ACC112 (cell line): ENCODE data around the gene ACTRT2.

Experiments
- H2AFZ ChIP-seq: fragments of 200-600 bp; sonication (generic); one replicate; pipeline ENCODE4 v1.6.0; 2017; ENCODE audit warnings: antibody characterized with exemption, low read length; ENCODE audit not compliant: unreplicated experiment
- H3K27ac ChIP-seq: fragments of 200-600 bp; sonication (generic); 2 replicates; pipeline ENCODE4 v1.5.1; 2014; ENCODE audit warnings: low read depth, mild to moderate bottlenecking, antibody characterized with exemption, low read length, moderate library complexity
- H3K27me3 ChIP-seq: fragments of 200-600 bp; sonication (generic); 2 replicates; pipeline ENCODE4 v1.6.1; 2014; ENCODE audit warnings: mild to moderate bottlenecking, antibody characterized with exemption, low read length, moderate library complexity, mixed read lengths; ENCODE audit not compliant: insufficient read depth
- H3K36me3 ChIP-seq: fragments of 200-600 bp; sonication (generic); 2 replicates; pipeline ENCODE4 v1.6.1; 2016; ENCODE audit warnings: mild to moderate bottlenecking, antibody characterized with exemption, low read length, moderate library complexity, mixed read lengths; ENCODE audit not compliant: insufficient read depth
- H3K4me1 ChIP-seq: fragments of 200-600 bp; sonication (generic); one replicate; pipeline ENCODE4 v1.6.1; 2016; ENCODE audit warnings: low read length, mixed read lengths; ENCODE audit not compliant: insufficient read depth, unreplicated experiment, control insufficient read depth
- H3K4me3 ChIP-seq: fragments of 200-600 bp; sonication (generic); 2 replicates; pipeline ENCODE4 v1.5.1; 2014; ENCODE audit warnings: mild to moderate bottlenecking, low read depth, low read length
- H3K79me2 ChIP-seq: fragments of 200-600 bp; sonication (generic); one replicate; pipeline ENCODE4 v1.6.0; 2016; ENCODE audit warnings: low read length; ENCODE audit not compliant: control insufficient read depth, unreplicated experiment, insufficient read depth

Gene ACTRT2

DNA sequence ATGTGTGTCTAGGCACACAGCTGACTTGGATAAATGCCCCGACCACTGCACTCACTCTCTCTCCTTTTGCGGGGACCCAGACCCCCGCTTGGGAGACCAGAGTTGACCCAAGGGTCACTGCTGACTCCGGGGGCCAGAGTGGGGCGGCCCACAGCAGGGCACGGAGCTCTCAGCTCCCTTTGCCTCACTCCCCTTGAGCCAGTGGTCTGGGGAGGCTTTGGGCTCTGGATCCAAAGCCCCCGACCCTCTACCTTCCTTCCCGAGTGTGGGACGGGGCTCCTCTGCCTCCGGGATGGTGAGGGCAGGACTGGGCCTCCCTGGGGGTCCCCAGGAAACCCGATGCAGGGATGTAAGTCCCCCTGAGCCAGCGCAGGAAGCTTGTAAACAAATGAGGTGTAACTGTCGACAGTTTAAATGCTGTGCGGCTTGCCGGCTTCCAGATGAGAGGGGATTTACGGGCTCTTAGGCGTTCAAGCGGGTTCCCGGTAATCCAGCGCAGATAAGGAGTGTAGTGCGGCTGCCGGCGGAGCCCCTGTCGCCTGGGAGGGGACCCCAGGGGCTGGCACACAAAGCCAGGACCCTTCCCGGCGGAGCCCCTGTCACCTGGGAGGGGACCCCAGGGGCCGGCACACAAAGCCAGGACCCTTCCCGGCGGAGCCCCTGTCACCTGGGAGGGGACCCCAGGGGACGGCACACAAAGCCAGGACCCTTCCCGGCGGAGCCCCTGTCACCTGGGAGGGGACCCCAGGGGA is 7.4 kb downstream of the ACTRT2 start:
- Histone ChIP-seq H3K4me1 (no peaks in the 10 kb centered on the region), H2AFZ (no peak overlapping the region), H3K4me3 (no peak overlapping the region), H3K27me3 (peaks cover 2% of the 10 kb centered on the region; the same call in 1 of the 2 replicates), H3K27ac (no peak overlapping the region), H3K79me2 (no peaks in the 10 kb centered on the region), H3K36me3 (no peaks in the 10 kb centered on the region)

DNA sequence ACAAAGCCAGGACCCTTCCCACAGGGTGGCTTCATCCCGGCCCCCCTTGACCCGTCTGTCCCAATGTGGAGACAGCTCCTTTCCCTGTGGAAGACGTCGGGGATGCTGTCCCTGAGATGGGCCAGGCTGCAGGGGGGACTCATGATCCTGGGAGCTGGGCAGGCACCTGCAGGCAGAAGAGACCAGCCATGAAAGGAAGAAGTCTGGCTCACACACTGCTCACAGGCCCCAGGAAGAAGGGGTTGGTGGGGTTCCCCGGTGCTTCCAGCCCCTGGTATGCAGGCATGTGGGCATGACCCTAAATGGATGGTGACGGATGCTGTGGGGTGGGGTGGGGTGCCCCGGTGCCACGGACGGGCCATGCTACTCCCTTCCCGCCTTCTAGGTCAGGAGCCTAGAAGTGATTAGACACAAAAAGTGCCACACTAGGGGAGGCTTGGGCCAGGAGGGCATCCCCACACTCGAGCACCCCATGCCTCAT is 8.3 kb downstream of the ACTRT2 start:
- Histone ChIP-seq H3K27ac (no peak overlapping the region), H3K27me3 (peaks cover 5% of the 10 kb centered on the region; the same call in 1 of the 2 replicates), H3K36me3 (no peaks in the 10 kb centered on the region), H3K79me2 (no peaks in the 10 kb centered on the region), H3K4me1 (no peaks in the 10 kb centered on the region), H2AFZ (no peak overlapping the region), H3K4me3 (no peak overlapping the region)

DNA sequence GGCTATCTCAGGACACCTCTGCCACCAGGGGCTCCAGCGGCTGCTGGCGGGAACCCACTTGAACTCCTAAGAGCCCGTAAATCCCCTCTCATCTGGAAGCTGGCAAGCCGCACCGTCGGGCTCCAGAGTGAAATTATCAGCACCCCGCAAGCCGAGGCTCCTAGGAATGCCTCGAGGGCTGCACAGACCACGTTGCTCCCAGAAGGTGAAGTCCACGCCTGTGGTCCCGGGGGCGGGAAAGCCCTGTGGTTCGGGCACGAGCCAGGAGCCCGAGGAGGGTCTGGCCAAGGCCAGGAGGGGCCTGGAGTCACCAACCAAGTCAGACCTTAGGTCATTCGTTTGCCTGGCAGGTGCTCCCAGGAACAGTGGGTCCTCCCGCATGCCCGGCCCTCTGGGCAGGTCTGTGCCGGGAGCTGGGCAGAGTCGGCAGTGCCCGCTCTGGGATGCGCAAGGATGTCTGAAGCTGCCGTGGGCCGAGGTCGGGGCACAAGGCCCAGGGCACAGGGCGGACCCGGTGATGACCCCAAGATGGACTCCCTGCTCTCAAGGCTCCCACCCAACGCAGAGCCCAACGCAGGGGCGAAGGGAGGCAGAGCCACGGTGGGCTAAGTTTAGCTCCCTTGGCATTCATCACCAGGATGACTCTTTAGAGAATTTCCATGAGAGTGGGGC is 8.9 kb downstream of the ACTRT2 start:
- no peaks in the 10 kb centered on the region for H3K36me3 ChIP-seq
- H3K27me3 ChIP-seq = peaks cover 5% of the 10 kb centered on the region; the same call in 1 of the 2 replicates
- H3K79me2 ChIP-seq = no peaks in the 10 kb centered on the region
- no peak overlapping the region for H2AFZ ChIP-seq
- H3K4me3 ChIP-seq = no peak overlapping the region
- H3K27ac ChIP-seq = no peak overlapping the region
- H3K4me1 ChIP-seq = no peaks in the 10 kb centered on the region

DNA sequence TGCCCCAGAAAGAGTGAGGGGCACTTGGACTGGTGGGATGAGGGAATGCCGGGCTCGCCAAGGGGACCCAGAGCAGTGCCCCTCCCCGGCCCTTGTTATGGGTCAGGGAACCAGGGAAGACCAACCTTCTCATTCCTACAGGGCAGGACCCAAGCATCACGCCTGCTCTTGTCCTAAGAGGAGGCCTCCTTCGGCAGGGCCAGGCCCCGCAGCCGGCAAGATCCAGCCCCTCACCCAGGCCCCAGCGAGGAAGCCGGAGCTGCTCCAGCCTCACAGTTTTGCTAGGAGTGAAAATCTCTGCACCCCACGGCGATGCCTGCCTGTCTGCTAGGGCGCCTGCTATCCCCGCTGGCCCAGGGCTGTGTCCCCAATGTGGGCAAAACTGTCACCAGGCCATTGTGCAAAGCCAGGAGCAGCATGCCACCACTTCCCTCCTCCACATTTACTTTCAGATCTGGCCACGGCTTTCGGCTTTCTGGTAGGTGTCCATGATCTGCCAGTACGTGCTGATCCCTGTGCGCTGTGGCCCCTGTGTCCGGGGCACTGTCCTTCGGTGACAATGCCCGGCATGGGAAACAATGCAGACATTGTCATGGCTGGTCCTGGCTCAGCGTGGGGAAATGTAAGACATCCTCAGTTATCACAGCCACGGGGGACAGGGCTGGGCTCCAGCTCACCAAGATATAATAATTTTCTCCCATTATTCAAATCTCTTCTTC is 9.6 kb downstream of the ACTRT2 start:
- Histone ChIP-seq H3K4me3 (no peak overlapping the region), H3K79me2 (no peaks in the 10 kb centered on the region), H3K4me1 (no peaks in the 10 kb centered on the region), H2AFZ (no peak overlapping the region), H3K36me3 (no peaks in the 10 kb centered on the region), H3K27ac (no peak overlapping the region), H3K27me3 (peaks cover 5% of the 10 kb centered on the region; the same call in 1 of the 2 replicates)

DNA sequence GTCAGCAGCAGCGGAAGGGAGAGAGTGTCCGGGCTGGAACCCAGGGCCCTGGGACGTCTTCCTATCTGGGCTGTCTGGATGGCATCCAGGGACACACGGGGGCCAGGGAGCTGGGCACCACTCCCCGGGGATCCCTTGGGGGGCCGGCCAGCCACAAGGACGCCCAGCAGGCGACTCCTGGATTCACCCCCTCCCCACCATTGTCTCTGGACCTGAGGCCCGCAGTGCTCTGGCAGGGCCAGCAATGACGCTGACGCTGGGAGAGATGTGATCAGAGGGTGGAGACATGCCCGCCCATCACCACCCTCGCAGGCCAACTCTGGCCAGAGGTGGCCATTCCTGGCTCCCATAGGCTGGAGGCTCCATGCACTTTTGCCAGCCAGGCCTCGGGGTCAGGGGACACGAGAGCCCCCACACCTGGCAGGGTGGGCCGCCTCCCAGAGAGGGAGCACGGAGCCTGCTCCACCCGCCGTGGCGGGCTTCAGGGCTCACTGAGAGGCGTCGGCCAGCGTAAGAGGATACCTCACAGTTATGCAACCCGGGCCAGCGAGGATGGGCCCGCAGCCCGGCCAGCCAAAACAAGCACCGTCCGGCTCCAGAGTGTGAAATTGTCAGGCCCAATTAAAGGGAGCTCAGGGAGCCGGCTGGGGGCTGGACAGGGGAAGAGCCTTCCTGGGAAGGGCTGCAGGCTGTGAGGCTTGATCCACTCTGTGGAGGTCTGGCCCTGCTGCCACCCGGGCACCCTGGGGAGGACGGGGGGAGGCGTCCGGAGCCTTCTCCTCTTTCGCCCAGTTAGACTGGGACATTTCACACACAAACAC is 10.3 kb downstream of the ACTRT2 start:
- Histone ChIP-seq H3K4me3 (no peak overlapping the region), H3K36me3 (no peaks in the 10 kb centered on the region), H3K27me3 (peaks cover 5% of the 10 kb centered on the region; the same call in 1 of the 2 replicates), H3K4me1 (no peaks in the 10 kb centered on the region), H3K27ac (no peak overlapping the region), H2AFZ (no peak overlapping the region), H3K79me2 (no peaks in the 10 kb centered on the region)

DNA sequence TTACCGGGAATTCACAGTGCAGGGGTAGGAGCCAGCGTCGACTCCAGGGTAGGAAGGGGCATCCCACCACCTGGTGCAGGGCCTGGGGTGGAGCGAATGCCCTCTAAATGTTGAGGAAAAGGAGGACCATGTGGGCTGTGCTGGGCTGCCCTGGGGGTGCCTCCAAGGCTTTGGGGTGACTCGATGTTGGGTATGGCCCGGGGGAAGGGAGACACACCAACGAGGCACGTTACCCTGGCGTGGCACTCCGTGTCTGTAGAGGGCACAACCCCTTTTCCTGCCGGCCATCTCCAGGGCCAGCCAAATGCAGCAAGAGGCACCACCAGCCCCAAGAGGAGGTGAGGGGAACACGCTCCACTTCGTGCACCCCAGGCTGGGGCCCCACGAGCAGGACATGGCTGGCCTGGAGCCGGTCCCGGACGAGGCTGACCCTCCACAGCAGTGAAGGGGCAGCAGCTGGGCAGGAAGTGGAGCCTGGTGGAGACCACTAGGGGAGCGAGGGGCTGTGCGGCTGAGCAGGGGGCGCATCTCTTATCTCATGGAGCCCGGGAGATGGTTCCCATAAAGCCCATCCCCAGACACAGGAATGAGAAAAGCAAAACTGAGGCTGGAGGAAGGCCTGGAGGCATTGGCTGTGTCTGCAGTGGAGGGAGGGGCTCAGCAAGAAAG is 11.2 kb downstream of the ACTRT2 start:
- no peaks in the 10 kb centered on the region for H3K36me3 ChIP-seq
- H3K4me3 ChIP-seq = no peak overlapping the region
- no peaks in the 10 kb centered on the region for H3K4me1 ChIP-seq
- H3K27me3 ChIP-seq = peaks cover 5% of the 10 kb centered on the region; the same call in 1 of the 2 replicates
- no peak overlapping the region for H3K27ac ChIP-seq
- no peak overlapping the region for H2AFZ ChIP-seq
- H3K79me2 ChIP-seq = no peaks in the 10 kb centered on the region

DNA sequence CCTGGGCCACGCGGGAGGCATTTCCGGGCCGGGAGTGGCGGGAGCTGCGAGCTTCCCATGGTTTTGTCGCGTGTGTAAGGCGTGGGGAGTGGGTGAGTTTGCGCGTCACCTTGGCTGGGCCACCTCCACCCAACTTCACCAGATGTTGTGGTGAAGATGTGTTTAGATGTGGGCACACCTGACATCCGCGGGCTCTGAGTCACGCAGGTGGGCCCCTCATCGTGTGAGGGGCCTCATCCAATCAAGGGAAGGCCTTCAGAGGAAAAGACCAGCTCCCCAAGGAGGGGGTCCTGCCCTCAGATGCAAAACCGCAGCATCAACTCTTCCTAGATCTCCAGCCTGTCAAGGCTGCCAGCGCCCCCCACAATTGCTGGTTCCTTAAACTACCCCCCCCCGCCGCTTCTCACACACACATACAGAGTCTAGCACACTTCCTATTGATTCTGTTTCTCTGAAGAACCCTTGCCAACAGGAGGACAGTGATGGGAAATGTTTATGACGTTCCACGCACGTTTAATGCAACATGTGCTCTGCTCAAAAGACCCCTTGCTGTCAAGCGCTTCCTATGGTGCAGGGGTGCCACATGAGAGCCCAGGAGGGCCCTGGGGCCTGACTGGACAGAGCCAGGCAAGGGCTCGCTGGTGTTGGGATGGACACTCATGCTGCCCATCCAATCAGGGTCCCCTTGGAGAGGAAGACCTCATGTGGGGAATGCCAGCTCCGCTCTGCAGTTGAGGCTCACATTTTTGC is 11.9 kb downstream of the ACTRT2 start:
- Histone ChIP-seq H3K4me3 (no peak overlapping the region), H3K27ac (no peak overlapping the region), H2AFZ (no peak overlapping the region), H3K27me3 (peaks cover 5% of the 10 kb centered on the region; the same call in 1 of the 2 replicates), H3K79me2 (no peaks in the 10 kb centered on the region), H3K4me1 (no peaks in the 10 kb centered on the region), H3K36me3 (no peaks in the 10 kb centered on the region)

DNA sequence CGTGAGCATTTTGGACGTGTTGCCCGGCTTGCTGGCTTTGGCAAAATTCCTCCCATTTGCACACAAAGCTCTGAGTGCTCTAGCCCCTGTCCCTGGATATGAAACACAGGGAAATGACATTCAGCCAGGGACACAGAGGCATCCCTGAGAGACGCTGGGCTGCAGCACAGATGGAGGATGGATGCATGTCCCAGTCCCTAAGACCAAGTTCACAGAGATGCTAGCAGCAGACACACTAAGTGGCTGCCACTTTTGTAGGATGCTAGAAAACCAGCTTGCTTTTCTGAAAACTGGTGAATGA is 12.5 kb downstream of the ACTRT2 start:
- H3K4me3 ChIP-seq = no peak overlapping the region
- H3K4me1 ChIP-seq = no peaks in the 10 kb centered on the region
- H2AFZ ChIP-seq = no peak overlapping the region
- no peaks in the 10 kb centered on the region for H3K36me3 ChIP-seq
- no peaks in the 10 kb centered on the region for H3K79me2 ChIP-seq
- no peak overlapping the region for H3K27ac ChIP-seq
- H3K27me3 ChIP-seq = peaks cover 5% of the 10 kb centered on the region; the same call in 1 of the 2 replicates

DNA sequence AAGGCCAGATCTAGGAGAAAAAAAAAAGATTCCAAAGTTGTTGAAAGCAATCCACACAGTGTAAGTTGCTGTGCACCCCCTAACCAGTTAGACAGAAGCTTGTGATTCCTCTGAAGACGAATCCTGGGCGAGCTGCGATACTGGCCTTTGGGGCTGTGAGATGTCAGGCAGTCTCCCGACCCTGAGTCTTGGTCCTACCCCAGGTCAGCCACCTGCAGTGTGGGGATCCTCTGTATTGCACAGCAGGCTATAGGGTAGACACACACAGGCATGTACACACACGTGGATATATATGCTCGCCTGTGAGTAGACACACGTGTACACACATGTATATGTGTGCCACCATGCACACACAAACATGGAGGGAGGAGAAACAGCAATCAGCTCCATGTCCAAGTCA is 12.9 kb downstream of the ACTRT2 start:
- peaks cover 5% of the 10 kb centered on the region; the same call in 1 of the 2 replicates for H3K27me3 ChIP-seq
- no peak overlapping the region for H3K27ac ChIP-seq
- H3K4me3 ChIP-seq = no peak overlapping the region
- H3K36me3 ChIP-seq = no peaks in the 10 kb centered on the region
- H3K4me1 ChIP-seq = no peaks in the 10 kb centered on the region
- H3K79me2 ChIP-seq = no peaks in the 10 kb centered on the region
- no peak overlapping the region for H2AFZ ChIP-seq
